NB4 (cell line): ENCODE data around the gene TBCC.

ENCODE experiments used
- DNase-seq: peaks from one replicate; pipeline ENCODE4 v3.0.0; 2010; ENCODE audit warnings: low read depth
- H3K4me3 ChIP-seq: one replicate; pipeline ENCODE4 v1.5.1; 2011; ENCODE audit warnings: mild to moderate bottlenecking, low read depth, low read length, moderate library complexity
- MYC ChIP-seq: IDR thresholded peaks from 2 replicates; pipeline ENCODE4 v1.6.1; 2011; ENCODE audit warnings: low read depth, low read length
- POLR2A ChIP-seq: IDR thresholded peaks from 2 replicates; pipeline ENCODE4 v1.6.1; 2011; ENCODE audit warnings: mild to moderate bottlenecking; ENCODE audit not compliant: insufficient read length; ENCODE audit errors: extremely low read depth
- TF ChIP-seq, protein P1 (sequence below): IDR thresholded peaks from 2 replicates; pipeline ENCODE4 v1.6.1; 2011; ENCODE audit warnings: low read depth, low read length
- TF ChIP-seq, protein P2 (sequence below): IDR thresholded peaks from one replicate; pipeline ENCODE4 v1.5.1; 2012; ENCODE audit warnings: low read depth, low read length

Gene TBCC

DNA sequence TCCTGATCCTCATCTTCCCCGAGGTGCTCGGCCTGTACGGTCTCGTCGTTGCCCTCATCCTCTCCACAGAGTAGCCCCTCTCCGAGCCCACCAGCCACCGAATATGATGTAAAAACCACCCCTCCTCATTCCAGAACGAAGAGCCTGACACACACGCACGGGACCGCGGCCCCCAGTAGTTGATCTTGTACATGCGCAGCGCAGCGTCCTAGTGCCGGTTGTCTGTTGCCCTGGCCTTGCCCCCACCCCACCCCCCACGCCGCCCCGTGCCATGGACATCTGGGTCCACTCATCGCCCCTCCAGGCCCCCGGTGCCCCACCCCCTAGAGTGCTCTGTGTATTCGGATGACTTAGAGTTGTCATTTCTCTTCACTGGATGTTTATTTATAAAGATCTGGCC, 18.3 kb downstream of the TBCC start:
- DNase-seq = no peak
- TF ChIP-seq, protein P1, sequence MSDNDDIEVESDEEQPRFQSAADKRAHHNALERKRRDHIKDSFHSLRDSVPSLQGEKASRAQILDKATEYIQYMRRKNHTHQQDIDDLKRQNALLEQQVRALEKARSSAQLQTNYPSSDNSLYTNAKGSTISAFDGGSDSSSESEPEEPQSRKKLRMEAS = no peak
- no peak overlapping the region for H3K4me3 ChIP-seq

DNA sequence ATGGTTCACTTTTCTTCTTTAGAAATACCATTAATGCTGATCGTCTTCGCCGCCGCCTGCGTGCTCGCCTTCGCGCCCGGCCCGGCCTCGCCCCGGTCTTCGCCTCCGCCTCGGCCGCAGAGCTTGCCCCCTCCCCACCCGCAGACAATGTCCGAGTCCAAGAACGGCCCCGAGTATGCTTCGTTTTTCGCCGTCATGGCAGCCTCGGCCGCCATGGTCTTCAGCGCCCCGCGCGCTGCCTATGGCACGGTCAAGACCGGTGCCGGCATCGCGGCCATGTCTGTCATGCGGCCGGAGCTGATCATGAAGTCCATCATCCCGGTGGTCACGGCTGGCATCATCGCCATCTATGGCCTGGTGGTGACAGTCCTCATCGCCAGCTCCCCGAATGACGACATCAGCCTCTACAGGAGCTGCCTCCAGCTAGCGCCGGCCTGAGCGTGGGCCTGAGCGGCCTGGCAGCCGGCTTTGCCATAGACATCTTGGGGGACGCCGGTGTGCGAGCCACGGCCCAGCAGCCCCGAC, 18.8 kb downstream of the TBCC start:
- no peak overlapping the region for H3K4me3 ChIP-seq
- TF ChIP-seq, protein P2, sequence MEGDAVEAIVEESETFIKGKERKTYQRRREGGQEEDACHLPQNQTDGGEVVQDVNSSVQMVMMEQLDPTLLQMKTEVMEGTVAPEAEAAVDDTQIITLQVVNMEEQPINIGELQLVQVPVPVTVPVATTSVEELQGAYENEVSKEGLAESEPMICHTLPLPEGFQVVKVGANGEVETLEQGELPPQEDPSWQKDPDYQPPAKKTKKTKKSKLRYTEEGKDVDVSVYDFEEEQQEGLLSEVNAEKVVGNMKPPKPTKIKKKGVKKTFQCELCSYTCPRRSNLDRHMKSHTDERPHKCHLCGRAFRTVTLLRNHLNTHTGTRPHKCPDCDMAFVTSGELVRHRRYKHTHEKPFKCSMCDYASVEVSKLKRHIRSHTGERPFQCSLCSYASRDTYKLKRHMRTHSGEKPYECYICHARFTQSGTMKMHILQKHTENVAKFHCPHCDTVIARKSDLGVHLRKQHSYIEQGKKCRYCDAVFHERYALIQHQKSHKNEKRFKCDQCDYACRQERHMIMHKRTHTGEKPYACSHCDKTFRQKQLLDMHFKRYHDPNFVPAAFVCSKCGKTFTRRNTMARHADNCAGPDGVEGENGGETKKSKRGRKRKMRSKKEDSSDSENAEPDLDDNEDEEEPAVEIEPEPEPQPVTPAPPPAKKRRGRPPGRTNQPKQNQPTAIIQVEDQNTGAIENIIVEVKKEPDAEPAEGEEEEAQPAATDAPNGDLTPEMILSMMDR = no peak
- no peak for TF ChIP-seq MYC
- TF ChIP-seq, protein P1 = no peak
- no peak for TF ChIP-seq POLR2A
- no peak for DNase-seq

DNA sequence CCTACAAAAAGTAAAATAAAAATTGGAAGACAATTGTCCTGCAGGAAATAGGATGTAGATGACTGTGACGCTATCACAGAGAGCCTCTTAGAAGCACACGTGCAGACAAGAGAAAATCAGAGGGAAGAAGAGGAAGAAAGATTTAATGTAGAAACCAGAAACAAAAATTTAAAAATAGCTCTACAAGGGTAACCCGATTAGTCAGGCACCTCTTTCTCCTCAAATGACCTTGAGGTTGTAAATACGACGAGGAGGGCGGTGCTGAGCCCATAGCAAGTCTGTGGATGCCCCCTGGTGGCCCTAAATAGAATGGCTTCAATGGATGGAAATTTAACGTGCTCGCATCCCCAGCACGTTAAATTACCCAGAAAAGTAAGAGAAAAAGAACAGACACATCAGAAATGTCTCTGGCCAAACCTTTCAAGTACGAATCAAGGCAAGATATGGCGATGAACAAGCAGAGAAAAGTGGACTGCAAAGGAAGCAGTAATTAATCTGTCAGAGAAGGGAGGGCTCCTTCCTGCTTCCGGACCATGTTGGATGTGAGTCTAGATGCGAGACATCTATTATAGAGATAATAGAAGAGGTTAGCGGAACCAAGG, 19.3 kb downstream of the TBCC start:
- H3K4me3 ChIP-seq = peak overlapping the region; percentile 35
- peak; percentile 95 for DNase-seq
- TF ChIP-seq MYC (peak; percentile 43; the same call in 1 of the 2 replicates), POLR2A (no peak)
- TF ChIP-seq, protein P1 = peak; percentile 43
- TF ChIP-seq, protein P2 = peak; percentile 81

DNA sequence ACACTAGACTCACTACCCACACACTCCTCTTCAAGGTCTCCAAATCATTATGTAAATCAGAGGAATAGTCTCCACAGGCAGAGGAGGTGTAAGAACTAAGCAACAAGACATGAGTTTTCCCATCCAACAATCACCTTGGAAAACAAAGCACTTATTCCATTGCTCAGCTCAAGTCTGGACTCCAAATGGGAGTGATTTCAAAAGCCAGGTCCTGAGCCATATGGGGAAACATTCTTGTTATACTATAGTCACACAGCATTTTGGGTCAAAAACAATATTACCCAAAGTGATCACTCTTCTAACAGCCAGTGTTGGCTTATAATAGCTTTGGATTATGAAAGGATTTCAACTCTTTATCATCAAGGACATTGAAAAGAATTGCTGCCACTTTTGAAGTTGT, 19.9 kb downstream of the TBCC start:
- DNase-seq = no peak
- peak overlapping the region; percentile 35 for H3K4me3 ChIP-seq
- TF ChIP-seq, protein P2 = no peak
- TF ChIP-seq, protein P1 = no peak
- TF ChIP-seq MYC (no peak), POLR2A (no peak)

DNA sequence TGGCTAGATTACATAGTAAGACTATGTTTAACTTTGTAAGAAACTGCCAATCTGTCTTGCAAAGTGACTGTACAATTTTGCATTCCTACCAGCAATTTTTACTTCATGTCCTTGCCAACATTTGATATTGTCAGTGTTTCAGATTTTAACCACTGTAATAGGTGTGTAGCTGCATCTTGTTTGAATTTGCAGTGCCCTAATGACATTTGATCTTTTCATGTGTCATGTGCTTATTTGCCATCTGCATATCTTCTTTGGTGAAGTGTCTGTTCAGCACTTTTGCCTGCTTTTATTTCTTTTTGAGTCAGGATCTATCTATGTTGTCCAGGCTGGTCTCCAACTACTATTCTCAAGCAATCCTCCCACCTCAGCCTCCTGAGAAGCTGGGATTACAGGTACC, 21.1 kb downstream of the TBCC start:
- DNase-seq = no peak
- H3K4me3 ChIP-seq = no peak overlapping the region
- TF ChIP-seq POLR2A (no peak), MYC (no peak)
- TF ChIP-seq, protein P1 = no peak
- TF ChIP-seq, protein P2 = no peak

DNA sequence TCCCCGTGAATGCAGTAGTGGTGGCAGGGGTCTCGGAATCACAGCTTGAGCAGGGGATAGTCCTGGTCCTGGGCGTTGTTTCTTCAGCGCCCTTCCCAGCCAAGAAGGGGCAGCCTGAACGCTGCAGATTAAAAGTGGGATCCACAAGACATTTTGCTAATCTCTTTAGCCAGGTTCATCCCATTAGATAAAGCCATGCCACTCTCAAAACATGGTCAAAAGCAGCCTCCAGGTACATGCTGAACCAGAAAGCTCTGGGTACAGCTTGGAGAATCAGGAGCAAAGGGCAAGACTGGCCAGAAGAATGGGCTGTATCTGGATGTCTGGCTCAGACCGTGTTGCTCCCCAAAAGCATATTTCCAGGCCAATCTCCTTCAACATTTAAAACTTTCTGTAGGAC, 23.4 kb downstream of the TBCC start, which contains the start of gene PRPH2:
Gene PRPH2, minus strand, starts transcription at position 101 of the 400 bp plus-strand sequence. CDS start 263 bp downstream, outside the sequence.
- no peak for TF ChIP-seq POLR2A
- TF ChIP-seq, protein P1 = no peak
- TF ChIP-seq, protein P2 = no peak
- no peak for TF ChIP-seq MYC
- no peak within 1 kb of the TSS for H3K4me3 ChIP-seq
- no peak for DNase-seq
